ENCODE data around the gene TWSG1. TPM values are rescaled to one million over a fixed set of nuclear protein-coding genes. Genes with fewer than 3 reads are reported as not detected.
"Not testable (repeated sequence)": the region's sequence is repeated elsewhere in the genome, so short reads cannot be mapped to it uniquely, and the experiment has no call there.

The TWSG1 gene
- total and polyA plus RNA-seq, 5 donors from 2014 or later: 1.9 to 2.6 (median 2.5) TPM

GRCh38 chr18:9366126-9366714 is 31.6 kb downstream of the TWSG1 start:
- no peaks in the 10 kb centered on the region for H3K4me1 ChIP-seq (ENCODE audit: control insufficient read depth, insufficient read depth, low read length, poor library complexity, severe bottlenecking)
- Mint-ChIP-seq H3K4me3 (no peak overlapping the region), H3K27me3 (no peaks in the 10 kb centered on the region), H3K9me3 (peaks cover 0 to 3% (median 0%) of the 10 kb centered on the region in 7 donors), H3K4me1 (peaks cover 0 to 2% (median 0%) of the 10 kb centered on the region in 4 donors), H3K27ac (no peak overlapping the region), H3K36me3 (peaks cover 16% of the 10 kb centered on the region)
- no peak overlapping the region for H3K4me3 ChIP-seq (ENCODE audit: low read depth, low read length)
- H3K36me3 ChIP-seq (ENCODE audit: control insufficient read depth, insufficient read depth, low read length): no peaks in the 10 kb centered on the region
- no peak overlapping the region for H3K27ac ChIP-seq (ENCODE audit: insufficient read depth, low read length, poor library complexity, severe bottlenecking)
- H3K27me3 ChIP-seq (ENCODE audit: control insufficient read depth, insufficient read depth, low read length): no peaks in the 10 kb centered on the region
- no peak for ATAC-seq (ENCODE audit: low read depth in 2 of 2)
- DNase-seq: no peak
- H3K9me3 ChIP-seq (ENCODE audit: control insufficient read depth in 2 of 2, low read length in 2 of 2): no peaks in the 10 kb centered on the region

GRCh38 chr18:9373254-9373653 is 38.7 kb downstream of the TWSG1 start:
- not testable (repeated sequence) for H3K9me3 Mint-ChIP-seq; H3K4me3 Mint-ChIP-seq; DNase-seq; H3K27ac Mint-ChIP-seq; H3K4me3 ChIP-seq (ENCODE audit: low read depth, low read length); H3K27me3 Mint-ChIP-seq; H3K27me3 ChIP-seq (ENCODE audit: control insufficient read depth, insufficient read depth, low read length); H3K4me1 Mint-ChIP-seq; H3K9me3 ChIP-seq (ENCODE audit: control insufficient read depth in 2 of 2, low read length in 2 of 2); ATAC-seq (ENCODE audit: low read depth in 2 of 2); H3K4me1 ChIP-seq (ENCODE audit: control insufficient read depth, insufficient read depth, low read length, poor library complexity, severe bottlenecking); H3K27ac ChIP-seq (ENCODE audit: insufficient read depth, low read length, poor library complexity, severe bottlenecking); H3K36me3 ChIP-seq (ENCODE audit: control insufficient read depth, insufficient read depth, low read length)
- H3K36me3 Mint-ChIP-seq: peaks cover 32% of the 10 kb centered on the region

- H3K4me3 ChIP-seq (ENCODE audit: low read depth, low read length): no peak overlapping the region
- no peak for DNase-seq
- Mint-ChIP-seq H3K4me3 (no peak overlapping the region), H3K27ac (no peak overlapping the region), H3K4me1 (peaks cover 0 to 1% (median 0%) of the 10 kb centered on the region in 4 donors), H3K36me3 (peaks cover 10% of the 10 kb centered on the region), H3K27me3 (peaks cover 5% of the 10 kb centered on the region), H3K9me3 (peaks cover 0 to 2% (median 0%) of the 10 kb centered on the region in 7 donors)
- H3K27ac ChIP-seq (ENCODE audit: insufficient read depth, low read length, poor library complexity, severe bottlenecking): no peak overlapping the region
- no peaks in the 10 kb centered on the region for H3K36me3 ChIP-seq (ENCODE audit: control insufficient read depth, insufficient read depth, low read length)
- no peaks in the 10 kb centered on the region for H3K9me3 ChIP-seq (ENCODE audit: control insufficient read depth in 2 of 2, low read length in 2 of 2)
- ATAC-seq (ENCODE audit: low read depth in 2 of 2): no peak
- H3K4me1 ChIP-seq (ENCODE audit: control insufficient read depth, insufficient read depth, low read length, poor library complexity, severe bottlenecking): no peaks in the 10 kb centered on the region
- H3K27me3 ChIP-seq (ENCODE audit: control insufficient read depth, insufficient read depth, low read length): no peaks in the 10 kb centered on the region
Measured at GRCh38 chr18:9379118-9379517, 44.5 kb downstream of the TWSG1 start.

GRCh38 chr18:9380101-9380500 is 45.5 kb downstream of the TWSG1 start:
- Histone ChIP-seq H3K36me3 (ENCODE audit: control insufficient read depth, insufficient read depth, low read length) (no peaks in the 10 kb centered on the region), H3K27me3 (ENCODE audit: control insufficient read depth, insufficient read depth, low read length) (no peaks in the 10 kb centered on the region), H3K4me1 (ENCODE audit: control insufficient read depth, insufficient read depth, low read length, poor library complexity, severe bottlenecking) (no peaks in the 10 kb centered on the region), H3K9me3 (ENCODE audit: control insufficient read depth in 2 of 2, low read length in 2 of 2) (no peaks in the 10 kb centered on the region), H3K4me3 (ENCODE audit: low read depth, low read length) (no peak overlapping the region), H3K27ac (ENCODE audit: insufficient read depth, low read length, poor library complexity, severe bottlenecking) (no peak overlapping the region)
- Mint-ChIP-seq H3K4me1 (peaks cover 0 to 1% (median 0%) of the 10 kb centered on the region in 4 donors), H3K36me3 (peaks cover 6% of the 10 kb centered on the region), H3K27ac (no peak overlapping the region), H3K9me3 (peaks cover 0 to 2% (median 0%) of the 10 kb centered on the region in 7 donors), H3K27me3 (peaks cover 5% of the 10 kb centered on the region), H3K4me3 (no peak overlapping the region)
- no peak for DNase-seq
- no peak for ATAC-seq (ENCODE audit: low read depth in 2 of 2)

GRCh38 chr18:9380621-9381395 is 46.2 kb downstream of the TWSG1 start:
- ATAC-seq (ENCODE audit: low read depth in 2 of 2): no peak
- Histone ChIP-seq H3K27ac (ENCODE audit: insufficient read depth, low read length, poor library complexity, severe bottlenecking) (no peak overlapping the region), H3K36me3 (ENCODE audit: control insufficient read depth, insufficient read depth, low read length) (no peaks in the 10 kb centered on the region), H3K9me3 (ENCODE audit: control insufficient read depth in 2 of 2, low read length in 2 of 2) (no peaks in the 10 kb centered on the region), H3K4me1 (ENCODE audit: control insufficient read depth, insufficient read depth, low read length, poor library complexity, severe bottlenecking) (no peaks in the 10 kb centered on the region), H3K27me3 (ENCODE audit: control insufficient read depth, insufficient read depth, low read length) (no peaks in the 10 kb centered on the region), H3K4me3 (ENCODE audit: low read depth, low read length) (no peak overlapping the region)
- Mint-ChIP-seq H3K4me3 (no peak overlapping the region), H3K36me3 (peaks cover 3% of the 10 kb centered on the region), H3K4me1 (peaks cover 0 to 1% (median 0%) of the 10 kb centered on the region in 4 donors), H3K27me3 (peaks cover 5% of the 10 kb centered on the region), H3K27ac (peak overlapping the region in 1 of 3 donors; percentile 61), H3K9me3 (peaks cover 0 to 2% (median 0%) of the 10 kb centered on the region in 7 donors)
- no peak for DNase-seq

GRCh38 chr18:9386879-9387278 is 52.3 kb downstream of the TWSG1 start:
- H3K9me3 Mint-ChIP-seq: peaks cover 0 to 10% (median 0%) of the 10 kb centered on the region in 7 donors
- no peaks in the 10 kb centered on the region for H3K27me3 Mint-ChIP-seq
- Histone ChIP-seq H3K4me3 (ENCODE audit: low read depth, low read length) (no peak overlapping the region), H3K4me1 (ENCODE audit: control insufficient read depth, insufficient read depth, low read length, poor library complexity, severe bottlenecking) (no peaks in the 10 kb centered on the region), H3K36me3 (ENCODE audit: control insufficient read depth, insufficient read depth, low read length) (no peaks in the 10 kb centered on the region), H3K27ac (ENCODE audit: insufficient read depth, low read length, poor library complexity, severe bottlenecking) (no peak overlapping the region), H3K27me3 (ENCODE audit: control insufficient read depth, insufficient read depth, low read length) (no peaks in the 10 kb centered on the region), H3K9me3 (ENCODE audit: control insufficient read depth in 2 of 2, low read length in 2 of 2) (peaks cover under 1 to 4% of the 10 kb centered on the region in 2 experiments)
- ATAC-seq (ENCODE audit: low read depth in 2 of 2) (no peak), DNase-seq (no peak)
- peaks cover 0 to 4% (median 0%) of the 10 kb centered on the region in 4 donors for H3K4me1 Mint-ChIP-seq
- peaks cover 5% of the 10 kb centered on the region for H3K36me3 Mint-ChIP-seq
- H3K4me3 Mint-ChIP-seq: no peak overlapping the region
- H3K27ac Mint-ChIP-seq: no peak overlapping the region

GRCh38 chr18:9387891-9388290 is 53.3 kb downstream of the TWSG1 start:
- no peak for ATAC-seq (ENCODE audit: low read depth in 2 of 2)
- H3K4me3 Mint-ChIP-seq: no peak overlapping the region
- Histone ChIP-seq H3K36me3 (ENCODE audit: control insufficient read depth, insufficient read depth, low read length) (no peaks in the 10 kb centered on the region), H3K4me3 (ENCODE audit: low read depth, low read length) (no peak overlapping the region), H3K27me3 (ENCODE audit: control insufficient read depth, insufficient read depth, low read length) (no peaks in the 10 kb centered on the region), H3K4me1 (ENCODE audit: control insufficient read depth, insufficient read depth, low read length, poor library complexity, severe bottlenecking) (no peaks in the 10 kb centered on the region), H3K9me3 (ENCODE audit: control insufficient read depth in 2 of 2, low read length in 2 of 2) (peaks cover 2 to 4% of the 10 kb centered on the region in 2 experiments), H3K27ac (ENCODE audit: insufficient read depth, low read length, poor library complexity, severe bottlenecking) (no peak overlapping the region)
- no peaks in the 10 kb centered on the region for H3K27me3 Mint-ChIP-seq
- H3K36me3 Mint-ChIP-seq: peaks cover 5% of the 10 kb centered on the region
- no peak overlapping the region for H3K27ac Mint-ChIP-seq
- peaks cover 0 to 12% (median 0%) of the 10 kb centered on the region in 7 donors for H3K9me3 Mint-ChIP-seq
- H3K4me1 Mint-ChIP-seq: peaks cover 0 to 2% (median 0%) of the 10 kb centered on the region in 4 donors
- no peak for DNase-seq

Measured in CD4-positive, CD25-positive, alpha-beta regulatory T cell (primary cell).